Measurements from ENCODE around the gene TOPAZ1.

DNA sequence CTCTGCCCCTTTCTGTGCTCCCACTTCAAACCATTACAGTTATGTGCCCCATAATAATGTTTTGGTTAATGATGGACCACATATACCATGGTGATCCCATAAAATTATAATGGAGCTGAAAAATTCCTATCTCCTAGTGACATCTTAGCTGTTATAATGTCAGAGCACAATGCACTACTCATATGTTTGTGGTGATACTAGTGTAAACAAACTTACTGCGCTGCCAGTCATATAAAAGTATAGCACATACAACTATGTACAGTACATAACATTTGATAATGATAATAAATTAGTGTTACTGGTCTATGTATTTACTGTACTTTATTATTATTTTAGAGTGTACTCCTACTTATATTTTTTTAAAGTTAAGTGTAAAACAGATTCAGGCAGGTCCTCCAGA is 51.3 kb downstream of the TOPAZ1 start:
- TF ChIP-seq MYC (IDR thresholded peaks at IDR 0.05; ENCODE audit: borderline replicate concordance, low read length) = no peak
- no peak for TF ChIP-seq CEBPB (IDR thresholded peaks at IDR 0.05)
- TF ChIP-seq, protein P1, sequence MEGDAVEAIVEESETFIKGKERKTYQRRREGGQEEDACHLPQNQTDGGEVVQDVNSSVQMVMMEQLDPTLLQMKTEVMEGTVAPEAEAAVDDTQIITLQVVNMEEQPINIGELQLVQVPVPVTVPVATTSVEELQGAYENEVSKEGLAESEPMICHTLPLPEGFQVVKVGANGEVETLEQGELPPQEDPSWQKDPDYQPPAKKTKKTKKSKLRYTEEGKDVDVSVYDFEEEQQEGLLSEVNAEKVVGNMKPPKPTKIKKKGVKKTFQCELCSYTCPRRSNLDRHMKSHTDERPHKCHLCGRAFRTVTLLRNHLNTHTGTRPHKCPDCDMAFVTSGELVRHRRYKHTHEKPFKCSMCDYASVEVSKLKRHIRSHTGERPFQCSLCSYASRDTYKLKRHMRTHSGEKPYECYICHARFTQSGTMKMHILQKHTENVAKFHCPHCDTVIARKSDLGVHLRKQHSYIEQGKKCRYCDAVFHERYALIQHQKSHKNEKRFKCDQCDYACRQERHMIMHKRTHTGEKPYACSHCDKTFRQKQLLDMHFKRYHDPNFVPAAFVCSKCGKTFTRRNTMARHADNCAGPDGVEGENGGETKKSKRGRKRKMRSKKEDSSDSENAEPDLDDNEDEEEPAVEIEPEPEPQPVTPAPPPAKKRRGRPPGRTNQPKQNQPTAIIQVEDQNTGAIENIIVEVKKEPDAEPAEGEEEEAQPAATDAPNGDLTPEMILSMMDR (IDR thresholded peaks at IDR 0.05) = no peak
- TF ChIP-seq, protein P2, sequence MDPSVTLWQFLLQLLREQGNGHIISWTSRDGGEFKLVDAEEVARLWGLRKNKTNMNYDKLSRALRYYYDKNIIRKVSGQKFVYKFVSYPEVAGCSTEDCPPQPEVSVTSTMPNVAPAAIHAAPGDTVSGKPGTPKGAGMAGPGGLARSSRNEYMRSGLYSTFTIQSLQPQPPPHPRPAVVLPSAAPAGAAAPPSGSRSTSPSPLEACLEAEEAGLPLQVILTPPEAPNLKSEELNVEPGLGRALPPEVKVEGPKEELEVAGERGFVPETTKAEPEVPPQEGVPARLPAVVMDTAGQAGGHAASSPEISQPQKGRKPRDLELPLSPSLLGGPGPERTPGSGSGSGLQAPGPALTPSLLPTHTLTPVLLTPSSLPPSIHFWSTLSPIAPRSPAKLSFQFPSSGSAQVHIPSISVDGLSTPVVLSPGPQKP (IDR thresholded peaks at IDR 0.05; ENCODE audit: low read depth, low read length) = no peak

Data from A549 (cell line).